Hepatocyte (in vitro differentiated cells): Measurements from ENCODE around the gene TMPRSS9.

Source experiments
- CTCF ChIP-seq: fragments of 200-600 bp; sonication (generic); IDR thresholded peaks from 2 replicates; pipeline ENCODE4 v1.5.1; 2016; ENCODE audit warnings: antibody characterized with exemption, mild to moderate bottlenecking; ENCODE audit not compliant: poor library complexity
- EZH2 ChIP-seq: fragments of 200-600 bp; sonication (generic); IDR thresholded peaks from 2 replicates; pipeline ENCODE4 v1.6.1; 2016; ENCODE audit warnings: antibody characterized with exemption, mild to moderate bottlenecking, borderline replicate concordance

GRCh38 chr19:2376784-2377519 is 16.9 kb downstream of the TMPRSS9 start:
- TF ChIP-seq CTCF: no peak
- no peak for TF ChIP-seq EZH2
